Prostate gland (tissue), 2 donors: ENCODE data around the gene NDOR1. TPM values are rescaled to one million over a fixed set of nuclear protein-coding genes. Genes with fewer than 3 reads are reported as not detected.
A peak's percentile ranks its signal among the peaks of the same experiment; 100 is the strongest.
"Not testable (repeated sequence)": the region's sequence is repeated elsewhere in the genome, so short reads cannot be mapped to it uniquely, and the experiment has no call there.

Experiments
- DNase-seq: peaks from one replicate; pipeline ENCODE4 v3.0.0-alpha.2; 2019; ENCODE audit warnings: low spot score
- H3K27ac ChIP-seq, 2 donors: fragments of 200-600 bp; sonication (generic); 2 replicates each; pipeline ENCODE4 v1.5.1; 2017 to 2019
- H3K27me3 ChIP-seq: fragments of 200-600 bp; sonication (generic); replicated peaks from 2 replicates; pipeline ENCODE4 v1.5.1; 2019; ENCODE audit not compliant: insufficient read depth
- H3K36me3 ChIP-seq, 2 donors: fragments of 200-600 bp; sonication (generic); 1 replicate in 1 of 2; 2 replicates in 1 of 2; pipeline versions ENCODE4 v1.5.1 to v1.8.1; 2017 to 2019
- H3K4me1 ChIP-seq: fragments of 200-600 bp; sonication (generic); replicated peaks from 2 replicates; pipeline ENCODE4 v1.5.1; 2019
- H3K4me3 ChIP-seq, 2 donors: fragments of 200-600 bp; sonication (generic); 2 replicates each; pipeline ENCODE4 v1.5.1; 2017 to 2019
- H3K9me3 ChIP-seq: fragments of 200-600 bp; sonication (generic); 2 replicates; pipeline ENCODE4 v1.5.1; 2017
- POLR2A ChIP-seq: fragments of 450-650 bp; IDR thresholded peaks from one replicate; pipeline ENCODE4 v1.6.1; 2016; ENCODE audit warnings: antibody characterized with exemption, mild to moderate bottlenecking
- POLR2AphosphoS5 ChIP-seq: sonication (generic); formaldehyde crosslinking; IDR thresholded peaks from one replicate; pipeline ENCODE4 v1.6.1; 2017; ENCODE audit warnings: antibody characterized with exemption
- WGBS: methylation state at CpG from one replicate; pipeline ENCODE4 v1.1.5; 2018; 5-methylcytosine and 5-hydroxymethylcytosine counted together
- intact Hi-C: fragments of 100-400 bp; cut with DNase I; formaldehyde crosslinking; loops from one replicate; pipeline ENCODE4 v1.14.2; 2022
- total RNA-seq, 2 donors: library from RNA; depleted of rRNA; stranded (reverse); fragments of >200 nt; gene quantifications; one replicate each; pipeline ENCODE4 v1.1.0, GENCODE V29; 2016
- TF ChIP-seq, protein P1 (sequence below), 4 experiments: fragments of 200-600 bp in 2 of 4; fragments of 450-650 bp in 2 of 4; sonication (generic) in 2 of 4; IDR thresholded peaks; 1 replicate in 3 of 4; 2 replicates in 1 of 4; pipeline ENCODE4 v1.5.1; 2016 to 2019; ENCODE audit warnings: antibody characterized with exemption in 4 of 4, mild to moderate bottlenecking in 2 of 4, moderate library complexity in 2 of 4

The NDOR1 gene
- total RNA-seq, 2 donors from 2014 or later: 18.5 to 31.9 TPM

DNA sequence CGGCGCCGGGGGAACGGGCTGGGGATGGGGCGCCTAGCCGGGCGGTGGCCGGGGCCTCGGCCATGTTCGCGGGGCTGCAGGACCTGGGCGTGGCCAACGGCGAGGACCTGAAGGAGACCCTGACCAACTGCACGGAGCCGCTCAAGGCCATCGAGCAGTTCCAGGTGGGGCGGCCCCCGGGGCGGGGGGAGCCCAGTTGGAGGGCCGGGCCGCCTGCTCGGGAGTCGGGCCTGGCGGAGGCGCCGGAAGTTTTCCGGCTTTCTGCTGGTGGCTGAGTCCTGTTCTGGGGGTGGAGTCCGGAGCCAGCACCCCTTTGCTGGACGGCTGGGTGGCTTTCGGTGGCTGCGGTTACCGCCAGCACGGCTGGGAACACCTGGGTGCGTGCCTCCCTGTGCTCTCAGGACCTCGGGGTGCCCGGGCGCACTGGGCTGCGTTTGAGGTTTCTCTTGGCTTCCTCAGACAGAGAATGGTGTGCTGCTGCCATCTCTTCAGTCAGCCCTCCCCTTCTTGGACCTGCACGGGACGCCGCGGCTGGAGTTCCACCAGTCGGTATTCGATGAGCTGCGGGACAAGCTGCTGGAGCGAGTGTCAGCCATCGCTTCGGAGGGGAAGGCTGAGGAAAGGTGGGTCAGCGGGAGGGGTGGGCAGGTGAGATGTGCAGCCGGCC, 50.1 kb downstream of the NDOR1 start:
- intact Hi-C loops: loop anchor here (2.0 kb wide), 1 partner anchor 15 kb away; the partner anchor contains the start of gene TUBB4B
- Histone ChIP-seq H3K27ac (peak overlapping the region; percentile 73 to 81), H3K4me1 (peaks cover 12% of the 10 kb centered on the region), H3K27me3 (no peaks in the 10 kb centered on the region), H3K36me3 (no peaks in the 10 kb centered on the region), H3K4me3 (peak overlapping the region; percentile 96 to 97), H3K9me3 (no peaks in the 10 kb centered on the region)
- no peak for TF ChIP-seq POLR2AphosphoS5
- DNase-seq: no peak
- 2% methylated on average over 42 of the region's 51 CpGs for WGBS

DNA sequence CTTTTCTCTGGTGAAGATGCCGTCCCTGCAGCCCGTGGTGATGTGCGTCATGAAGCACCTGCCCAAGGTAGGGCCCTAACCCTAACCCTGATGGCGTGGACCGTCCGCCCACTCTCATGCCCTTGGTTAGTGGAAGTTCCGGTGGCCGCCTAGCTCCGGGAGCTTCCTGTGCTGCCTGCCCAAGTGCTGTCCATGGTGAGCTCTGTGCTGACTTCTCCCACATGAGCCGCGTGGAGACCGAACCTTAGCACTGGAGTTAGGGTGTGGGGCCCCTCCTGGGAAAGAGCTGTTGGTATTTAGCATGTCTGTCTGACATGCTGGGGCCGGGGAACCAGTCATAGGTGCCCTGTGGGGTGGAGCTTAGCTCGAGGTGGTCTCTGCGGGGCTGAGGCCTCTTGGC, 50.9 kb downstream of the NDOR1 start:
- no peaks in the 10 kb centered on the region for H3K36me3 ChIP-seq
- H3K9me3 ChIP-seq: no peaks in the 10 kb centered on the region
- H3K27me3 ChIP-seq: no peaks in the 10 kb centered on the region
- no peak for DNase-seq
- H3K4me1 ChIP-seq: peaks cover 12% of the 10 kb centered on the region
- intact Hi-C loops: no loop called here
- H3K27ac ChIP-seq: no peak overlapping the region
- H3K4me3 ChIP-seq: peak overlapping the region; percentile 96 to 97
- TF ChIP-seq POLR2AphosphoS5 (no peak), POLR2A (no peak)
- TF ChIP-seq, protein P1, sequence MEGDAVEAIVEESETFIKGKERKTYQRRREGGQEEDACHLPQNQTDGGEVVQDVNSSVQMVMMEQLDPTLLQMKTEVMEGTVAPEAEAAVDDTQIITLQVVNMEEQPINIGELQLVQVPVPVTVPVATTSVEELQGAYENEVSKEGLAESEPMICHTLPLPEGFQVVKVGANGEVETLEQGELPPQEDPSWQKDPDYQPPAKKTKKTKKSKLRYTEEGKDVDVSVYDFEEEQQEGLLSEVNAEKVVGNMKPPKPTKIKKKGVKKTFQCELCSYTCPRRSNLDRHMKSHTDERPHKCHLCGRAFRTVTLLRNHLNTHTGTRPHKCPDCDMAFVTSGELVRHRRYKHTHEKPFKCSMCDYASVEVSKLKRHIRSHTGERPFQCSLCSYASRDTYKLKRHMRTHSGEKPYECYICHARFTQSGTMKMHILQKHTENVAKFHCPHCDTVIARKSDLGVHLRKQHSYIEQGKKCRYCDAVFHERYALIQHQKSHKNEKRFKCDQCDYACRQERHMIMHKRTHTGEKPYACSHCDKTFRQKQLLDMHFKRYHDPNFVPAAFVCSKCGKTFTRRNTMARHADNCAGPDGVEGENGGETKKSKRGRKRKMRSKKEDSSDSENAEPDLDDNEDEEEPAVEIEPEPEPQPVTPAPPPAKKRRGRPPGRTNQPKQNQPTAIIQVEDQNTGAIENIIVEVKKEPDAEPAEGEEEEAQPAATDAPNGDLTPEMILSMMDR (IDR thresholded peaks at IDR 0.05): no peak
- 90% methylated on average over 15 of the region's 15 CpGs for WGBS

DNA sequence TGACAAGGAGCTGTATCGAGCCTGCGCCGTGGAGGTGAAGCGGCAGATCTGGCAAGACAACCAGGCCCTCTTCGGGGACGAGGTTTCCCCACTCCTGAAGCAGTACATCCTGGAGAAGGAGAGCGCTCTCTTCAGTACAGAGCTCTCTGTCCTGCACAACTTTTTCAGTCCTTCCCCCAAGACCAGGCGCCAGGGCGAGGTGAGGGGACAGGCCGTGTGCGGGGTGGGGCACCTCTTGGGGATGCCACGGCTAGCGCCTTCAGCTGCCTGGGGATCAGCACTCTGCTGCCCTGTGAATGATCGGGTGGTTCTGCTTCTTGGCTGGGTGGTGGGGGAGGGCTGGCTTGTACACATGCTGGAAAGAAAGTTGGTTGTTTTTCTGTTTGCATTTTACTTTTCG, 51.4 kb downstream of the NDOR1 start:
- Histone ChIP-seq H3K27ac (no peak overlapping the region), H3K4me3 (no peak overlapping the region), H3K4me1 (peaks cover 12% of the 10 kb centered on the region), H3K36me3 (no peaks in the 10 kb centered on the region), H3K27me3 (no peaks in the 10 kb centered on the region), H3K9me3 (no peaks in the 10 kb centered on the region)
- TF ChIP-seq POLR2AphosphoS5 (no peak), POLR2A (no peak)
- TF ChIP-seq, protein P1 (IDR thresholded peaks at IDR 0.05): no peak
- intact Hi-C loops: no loop called here
- WGBS: 91% methylated on average over 15 of the region's 15 CpGs
- DNase-seq: no peak

DNA sequence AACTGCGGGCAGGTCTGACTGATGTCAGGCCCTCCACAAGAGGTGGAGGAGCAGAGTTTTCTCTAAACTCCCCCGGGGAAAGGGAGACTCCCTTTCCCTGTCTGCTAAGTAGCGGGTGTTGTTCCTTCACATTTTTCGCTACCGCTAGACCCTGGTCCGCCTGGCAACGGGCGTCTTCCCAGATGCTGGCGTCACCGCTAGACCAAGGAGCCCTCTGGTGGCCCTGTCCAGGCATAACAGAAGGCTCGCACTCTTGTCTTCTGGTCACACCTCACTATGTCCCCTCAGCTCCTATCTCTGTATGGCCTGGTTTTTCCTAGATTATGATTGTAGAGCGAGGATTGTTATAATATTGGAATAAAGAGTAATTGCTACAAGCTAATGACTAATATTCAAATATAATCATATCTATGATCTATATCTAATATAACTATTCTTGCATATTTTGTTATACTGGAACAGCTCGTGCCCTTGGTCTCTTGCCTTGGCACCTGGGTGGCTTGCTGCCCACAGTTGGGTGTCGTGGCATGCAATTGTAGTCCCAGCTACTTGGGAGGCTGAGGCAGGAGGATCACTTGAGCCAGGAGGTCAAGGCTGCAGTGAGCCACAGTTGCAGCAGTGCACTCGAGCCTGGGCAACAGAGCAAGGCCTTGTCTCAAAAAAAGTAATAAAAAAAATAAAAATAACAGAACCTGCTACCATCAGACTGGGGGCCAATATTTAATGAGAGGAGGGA, 56.8 kb downstream of the NDOR1 start:
- H3K36me3 ChIP-seq, H3K4me3 ChIP-seq, H3K27ac ChIP-seq, DNase-seq, H3K9me3 ChIP-seq, H3K27me3 ChIP-seq, intact Hi-C loops, H3K4me1 ChIP-seq: not testable (repeated sequence)
- 50% methylated on average over 15 of the region's 15 CpGs for WGBS
- peak; percentile 7 for TF ChIP-seq POLR2AphosphoS5
- TF ChIP-seq, protein P1 (IDR thresholded peaks at IDR 0.05): peak in 2 of 4 experiments; percentile 40 to 50

DNA sequence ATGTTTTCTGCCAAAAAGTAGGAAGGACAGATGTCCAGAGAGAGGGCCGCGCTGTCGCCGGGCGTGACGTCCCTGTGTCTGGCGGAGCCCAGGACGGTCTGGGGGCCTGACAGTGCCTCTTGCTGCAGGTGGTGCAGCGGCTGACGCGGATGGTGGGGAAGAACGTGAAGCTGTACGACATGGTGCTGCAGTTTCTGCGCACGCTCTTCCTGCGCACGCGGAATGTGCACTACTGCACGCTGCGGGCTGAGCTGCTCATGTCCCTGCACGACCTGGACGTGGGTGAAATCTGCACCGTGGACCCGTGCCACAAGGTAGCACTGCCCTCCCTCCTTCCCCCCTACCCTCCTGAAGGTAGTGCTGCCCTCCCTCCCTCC, 57.4 kb downstream of the NDOR1 start:
- H3K36me3 ChIP-seq: peaks cover 0 to 7% of the 10 kb centered on the region in 2 donors
- no peaks in the 10 kb centered on the region for H3K4me1 ChIP-seq
- TF ChIP-seq, protein P1 (IDR thresholded peaks at IDR 0.05): no peak
- TF ChIP-seq POLR2A (no peak), POLR2AphosphoS5 (no peak)
- H3K27ac ChIP-seq: no peak overlapping the region
- intact Hi-C loops: no loop called here
- no peak overlapping the region for H3K4me3 ChIP-seq
- no peaks in the 10 kb centered on the region for H3K9me3 ChIP-seq
- DNase-seq: no peak
- 85% methylated on average over 24 of the region's 24 CpGs for WGBS
- H3K27me3 ChIP-seq: no peaks in the 10 kb centered on the region
